GM12873 (cell line): Measurements from ENCODE around the gene TTR.
A peak's percentile ranks its signal among the peaks of the same experiment; 100 is the strongest.

ENCODE experiments used
- CTCF ChIP-seq: IDR thresholded peaks from 2 replicates; pipeline ENCODE4 v1.5.1; 2012; ENCODE audit warnings: low read depth, mild to moderate bottlenecking, moderate library complexity, low read length, control low read depth; ENCODE audit not compliant: insufficient read depth; ENCODE audit errors: missing control alignments

TTR gene

GRCh38 chr18:31614044-31614443, 22.4 kb downstream of the TTR start:
- TF ChIP-seq CTCF, result no peak

- no peak for TF ChIP-seq CTCF
These were observed 24.9 kb downstream of the TTR start for GRCh38 chr18:31616586-31616985.

- no peak for TF ChIP-seq CTCF
These were observed 25.5 kb downstream of the TTR start for GRCh38 chr18:31617031-31617717.

GRCh38 chr18:31618801-31619200, 27.1 kb downstream of the TTR start:
- no peak for TF ChIP-seq CTCF

- no peak for TF ChIP-seq CTCF
These were observed 27.6 kb downstream of the TTR start for GRCh38 chr18:31619291-31619690.

GRCh38 chr18:31624892-31625640, 33.4 kb downstream of the TTR start:
- no peak for TF ChIP-seq CTCF

- TF ChIP-seq CTCF, result peak; percentile 2
These were observed 34.7 kb downstream of the TTR start for GRCh38 chr18:31626409-31626808.
